ENCODE results near the gene TTC28. TPM values are rescaled to one million over a fixed set of nuclear protein-coding genes. Genes with fewer than 3 reads are reported as not detected.

The TTC28 gene
- total RNA-seq, 1 donor from 2014 or later: 46.2 TPM

DNA sequence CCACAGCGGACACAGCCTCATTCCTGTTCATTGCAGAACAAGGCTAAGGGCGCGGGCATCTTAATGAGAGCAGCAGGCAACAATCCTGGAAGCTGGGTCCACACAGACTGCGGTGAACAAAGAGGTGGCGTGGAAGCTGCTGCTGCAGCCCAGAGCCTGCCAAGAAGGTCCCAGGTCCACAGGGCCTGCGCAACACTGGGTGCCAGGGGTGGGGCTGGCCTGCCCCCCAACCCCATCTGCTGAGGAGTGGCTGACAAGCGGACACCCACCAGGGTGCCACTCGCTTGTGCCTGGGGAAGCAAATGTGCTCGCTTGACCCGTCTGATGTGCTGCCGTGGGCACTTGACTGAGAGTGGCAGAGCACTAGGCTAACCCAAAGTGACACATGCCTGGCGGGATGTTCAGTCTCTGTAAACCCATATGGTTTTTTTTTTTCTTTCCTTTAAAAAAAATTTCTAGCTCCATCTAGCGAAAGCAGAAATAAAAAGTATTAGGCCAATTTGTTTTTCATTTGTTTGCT is 677.4 kb downstream of the TTC28 start:
- Histone ChIP-seq H3K27me3 (no peaks in the 10 kb centered on the region), H3K9ac (no peak overlapping the region), H2AFZ (replicated peaks) (no peak overlapping the region), H4K20me1 (ENCODE audit: low read depth) (no peaks in the 10 kb centered on the region), H3K79me2 (ENCODE audit: low read depth) (no peaks in the 10 kb centered on the region), H3K36me3 (no peaks in the 10 kb centered on the region), H3K27ac (no peak overlapping the region), H3F3A (ENCODE audit: low read depth) (no peaks in the 10 kb centered on the region), H3K4me1 (no peaks in the 10 kb centered on the region), H3K4me2 (no peak overlapping the region), H3K9me3 (ENCODE audit: low read depth) (no peaks in the 10 kb centered on the region), H3K4me3 (no peak overlapping the region)
- DNase-seq (ENCODE audit: low spot score): no peak
- no peak overlapping the region for H3K27ac Mint-ChIP-seq
- H3K36me3 Mint-ChIP-seq: peaks cover 14% of the 10 kb centered on the region
- no peaks in the 10 kb centered on the region for H3K4me1 Mint-ChIP-seq
- H3K9me3 Mint-ChIP-seq: no peaks in the 10 kb centered on the region
- H3K27me3 Mint-ChIP-seq (ENCODE audit: insufficient read depth, low read depth): no peaks in the 10 kb centered on the region
- no peak overlapping the region for H3K4me3 Mint-ChIP-seq
- TF ChIP-seq, protein P1, sequence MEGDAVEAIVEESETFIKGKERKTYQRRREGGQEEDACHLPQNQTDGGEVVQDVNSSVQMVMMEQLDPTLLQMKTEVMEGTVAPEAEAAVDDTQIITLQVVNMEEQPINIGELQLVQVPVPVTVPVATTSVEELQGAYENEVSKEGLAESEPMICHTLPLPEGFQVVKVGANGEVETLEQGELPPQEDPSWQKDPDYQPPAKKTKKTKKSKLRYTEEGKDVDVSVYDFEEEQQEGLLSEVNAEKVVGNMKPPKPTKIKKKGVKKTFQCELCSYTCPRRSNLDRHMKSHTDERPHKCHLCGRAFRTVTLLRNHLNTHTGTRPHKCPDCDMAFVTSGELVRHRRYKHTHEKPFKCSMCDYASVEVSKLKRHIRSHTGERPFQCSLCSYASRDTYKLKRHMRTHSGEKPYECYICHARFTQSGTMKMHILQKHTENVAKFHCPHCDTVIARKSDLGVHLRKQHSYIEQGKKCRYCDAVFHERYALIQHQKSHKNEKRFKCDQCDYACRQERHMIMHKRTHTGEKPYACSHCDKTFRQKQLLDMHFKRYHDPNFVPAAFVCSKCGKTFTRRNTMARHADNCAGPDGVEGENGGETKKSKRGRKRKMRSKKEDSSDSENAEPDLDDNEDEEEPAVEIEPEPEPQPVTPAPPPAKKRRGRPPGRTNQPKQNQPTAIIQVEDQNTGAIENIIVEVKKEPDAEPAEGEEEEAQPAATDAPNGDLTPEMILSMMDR (IDR thresholded peaks at IDR 0.05): no peak
- no peak for TF ChIP-seq EZH2 (IDR thresholded peaks at IDR 0.05)
- TF ChIP-seq EZH2phosphoT487 (IDR thresholded peaks at IDR 0.05): no peak

DNA sequence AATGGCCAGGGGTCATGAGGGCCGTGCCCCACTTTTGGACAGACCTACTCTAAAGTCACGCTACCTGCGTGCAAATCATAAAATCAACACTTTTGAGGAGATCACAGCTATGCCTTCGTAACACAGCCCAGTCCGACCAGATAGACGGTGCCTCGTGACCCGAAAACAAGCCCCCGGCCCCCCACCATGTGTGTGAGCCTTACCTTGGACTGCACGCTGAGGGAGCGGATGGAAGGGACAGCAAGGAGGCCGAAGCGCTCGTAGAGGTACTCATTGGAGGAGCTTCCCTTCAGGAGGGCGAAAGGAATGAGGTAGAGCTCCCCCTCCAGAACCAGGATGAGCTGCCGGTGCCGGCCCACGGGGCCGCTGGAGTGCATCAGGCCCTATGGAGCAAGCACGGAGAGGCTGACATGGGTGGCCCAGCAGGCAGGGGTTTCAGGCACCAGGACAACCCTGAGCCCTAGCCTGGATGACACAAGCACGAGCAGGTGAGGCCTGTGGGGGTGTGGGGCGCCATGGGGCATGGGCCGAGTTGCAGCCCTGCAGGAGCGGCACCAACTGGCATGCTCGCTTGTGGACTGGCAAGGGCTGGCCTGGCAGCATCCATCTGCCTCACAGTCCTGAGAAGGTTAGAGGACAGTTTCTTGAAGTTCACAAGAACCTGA is 678.3 kb downstream of the TTC28 start:
- TF ChIP-seq, protein P1 (IDR thresholded peaks at IDR 0.05): no peak
- no peak for TF ChIP-seq EZH2phosphoT487 (IDR thresholded peaks at IDR 0.05)
- TF ChIP-seq EZH2 (IDR thresholded peaks at IDR 0.05): no peak
- Histone ChIP-seq H4K20me1 (ENCODE audit: low read depth) (no peaks in the 10 kb centered on the region), H3K4me3 (no peak overlapping the region), H3K36me3 (no peaks in the 10 kb centered on the region), H3K79me2 (ENCODE audit: low read depth) (no peaks in the 10 kb centered on the region), H3F3A (ENCODE audit: low read depth) (no peaks in the 10 kb centered on the region), H3K9ac (no peak overlapping the region), H3K4me2 (no peak overlapping the region), H3K9me3 (ENCODE audit: low read depth) (no peaks in the 10 kb centered on the region), H3K27me3 (no peaks in the 10 kb centered on the region), H3K27ac (no peak overlapping the region), H2AFZ (replicated peaks) (no peak overlapping the region), H3K4me1 (no peaks in the 10 kb centered on the region)
- DNase-seq (ENCODE audit: low spot score): no peak
- Mint-ChIP-seq H3K4me3 (no peak overlapping the region), H3K4me1 (no peaks in the 10 kb centered on the region), H3K27ac (peak overlapping the region; percentile 37), H3K36me3 (peaks cover 12% of the 10 kb centered on the region), H3K27me3 (ENCODE audit: insufficient read depth, low read depth) (no peaks in the 10 kb centered on the region), H3K9me3 (no peaks in the 10 kb centered on the region)

DNA sequence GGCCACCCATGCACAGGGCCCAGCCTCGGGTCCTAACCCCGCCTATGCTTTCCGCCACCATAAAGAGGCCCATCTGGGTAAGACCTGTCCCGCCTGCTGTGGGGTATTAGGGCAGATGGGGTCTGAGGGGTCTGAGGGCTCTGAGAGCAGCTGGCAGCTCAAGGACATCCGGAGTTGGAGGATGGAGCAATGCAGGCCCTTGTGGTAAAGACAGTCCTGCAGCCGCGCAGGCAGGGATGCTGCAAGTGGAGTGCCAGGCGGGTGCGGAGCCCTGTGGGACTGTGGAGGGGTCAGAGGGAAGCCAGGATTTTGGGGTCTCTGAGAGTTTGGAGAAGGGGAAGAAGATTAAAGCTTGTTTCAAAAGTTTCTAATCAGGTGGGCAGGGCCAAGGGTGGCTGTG is 679.3 kb downstream of the TTC28 start:
- Mint-ChIP-seq H3K4me3 (no peak overlapping the region), H3K27me3 (ENCODE audit: insufficient read depth, low read depth) (no peaks in the 10 kb centered on the region), H3K9me3 (no peaks in the 10 kb centered on the region), H3K27ac (no peak overlapping the region), H3K4me1 (no peaks in the 10 kb centered on the region), H3K36me3 (peaks cover 13% of the 10 kb centered on the region)
- Histone ChIP-seq H3K36me3 (no peaks in the 10 kb centered on the region), H4K20me1 (ENCODE audit: low read depth) (no peaks in the 10 kb centered on the region), H3K4me1 (no peaks in the 10 kb centered on the region), H3F3A (ENCODE audit: low read depth) (no peaks in the 10 kb centered on the region), H3K79me2 (ENCODE audit: low read depth) (no peaks in the 10 kb centered on the region), H3K4me3 (no peak overlapping the region), H2AFZ (replicated peaks) (no peak overlapping the region), H3K9ac (no peak overlapping the region), H3K27me3 (no peaks in the 10 kb centered on the region), H3K4me2 (no peak overlapping the region), H3K27ac (no peak overlapping the region), H3K9me3 (ENCODE audit: low read depth) (no peaks in the 10 kb centered on the region)
- DNase-seq (ENCODE audit: low spot score): no peak
- TF ChIP-seq EZH2 (IDR thresholded peaks at IDR 0.05) (no peak), EZH2phosphoT487 (IDR thresholded peaks at IDR 0.05) (no peak)
- TF ChIP-seq, protein P1 (IDR thresholded peaks at IDR 0.05): no peak
